Keratinocyte (primary cell): ENCODE measurements around the gene USP10. TPM values are rescaled to one million over a fixed set of nuclear protein-coding genes. Genes with fewer than 3 reads are reported as not detected.

Experiments
- DNase-seq: peaks from one replicate; pipeline ENCODE4 v3.0.0-alpha.2; 2011; ENCODE audit warnings: low read depth, missing footprints, low spot score
- FAIRE-seq: peaks from 2 replicates; lab custom pipeline; 2011; peaks lifted over from hg19 to GRCh38; lab: Jason Lieb, UNC
- H2AFZ ChIP-seq: 2 replicates; pipeline ENCODE4 v1.6.0; 2012; ENCODE audit warnings: low read length, control low read depth, inconsistent platforms; ENCODE audit not compliant: control insufficient read depth
- H3K27ac ChIP-seq: 2 replicates; pipeline ENCODE4 v1.5.1; 2011; ENCODE audit warnings: low read length; ENCODE audit not compliant: control insufficient read depth, insufficient read depth
- H3K27me3 ChIP-seq: 3 replicates; pipeline ENCODE4 v1.6.0; 2011; ENCODE audit warnings: low read length; ENCODE audit not compliant: control insufficient read depth, insufficient read depth; ENCODE audit errors: extremely low read depth
- H3K36me3 ChIP-seq, 2 experiments: 2 replicates in 1 of 2; 3 replicates in 1 of 2; pipeline ENCODE4 v1.5.1; 2011; ENCODE audit warnings: low read length in 2 of 2, mild to moderate bottlenecking in 1 of 2; ENCODE audit not compliant: control insufficient read depth in 2 of 2, insufficient read depth in 2 of 2; ENCODE audit errors: extremely low read depth in 1 of 2
- H3K4me1 ChIP-seq: 3 replicates; pipeline ENCODE4 v1.5.1; 2011; ENCODE audit warnings: low read length; ENCODE audit not compliant: control insufficient read depth, insufficient read depth; ENCODE audit errors: extremely low read depth
- H3K4me2 ChIP-seq: 3 replicates; pipeline ENCODE4 v1.6.0; 2011; ENCODE audit warnings: low read depth, low read length; ENCODE audit not compliant: control insufficient read depth, insufficient read depth; ENCODE audit errors: extremely low read depth
- H3K4me3 ChIP-seq, 3 experiments: fragments of 200-600 bp in 1 of 3; sonication (generic) in 1 of 3; 2 replicates in 2 of 3; 3 replicates in 1 of 3; pipeline ENCODE4 v1.5.1; 2011 to 2016; ENCODE audit warnings: low read length in 3 of 3, mild to moderate bottlenecking in 3 of 3, control low read depth in 2 of 3, inconsistent platforms in 1 of 3, low read depth in 1 of 3, mixed read lengths in 1 of 3, mixed run types in 1 of 3, moderate library complexity in 1 of 3; ENCODE audit not compliant: control insufficient read depth in 2 of 3, insufficient read depth in 2 of 3; ENCODE audit errors: extremely low read depth in 1 of 3
- H3K79me2 ChIP-seq: 2 replicates; pipeline ENCODE4 v1.6.0; 2012; ENCODE audit warnings: low read length; ENCODE audit not compliant: control insufficient read depth, insufficient read depth
- H3K9ac ChIP-seq: 3 replicates; pipeline ENCODE4 v1.6.0; 2011; ENCODE audit warnings: low read length; ENCODE audit not compliant: control insufficient read depth, insufficient read depth; ENCODE audit errors: extremely low read depth
- H3K9me1 ChIP-seq: 3 replicates; pipeline ENCODE4 v1.6.0; 2011; ENCODE audit warnings: low read length; ENCODE audit not compliant: control insufficient read depth, insufficient read depth; ENCODE audit errors: extremely low read depth
- H3K9me3 ChIP-seq: 2 replicates; pipeline ENCODE4 v1.5.1; 2012; ENCODE audit warnings: low read depth, low read length; ENCODE audit not compliant: control insufficient read depth
- H4K20me1 ChIP-seq: 3 replicates; pipeline ENCODE4 v1.6.0; 2011; ENCODE audit warnings: low read length; ENCODE audit not compliant: control insufficient read depth, insufficient read depth; ENCODE audit errors: extremely low read depth
- EZH2 ChIP-seq: IDR thresholded peaks from one replicate; pipeline ENCODE4 v1.6.1; 2012; ENCODE audit warnings: inconsistent platforms, mild to moderate bottlenecking, low read length, moderate library complexity
- dilution Hi-C: fragments of 300-500 bp; cut with MboI; formaldehyde crosslinking; loops from one replicate; pipeline ENCODE4 v1.7.0; 2020; ENCODE audit warnings: low sequenced_read_pairs; ENCODE audit not compliant: extremely low pct_ligation_motif_present
- polyA plus RNA-seq, 5 experiments: library from polyadenylated mRNA; depleted of rRNA in 3 of 5; stranded (reverse) in 3 of 5; stranded (forward) in 1 of 5; unstranded in 1 of 5; fragments of >200 nt; gene quantifications; 1 replicate in 1 of 5; 2 replicates in 3 of 5; 3 replicates in 1 of 5; pipeline versions ENCODE4 v1.2.1 to v1.2.3, GENCODE V29; 2011 to 2012; ENCODE audit warnings: missing spikeins in 2 of 5, low read depth in 1 of 5, low replicate concordance in 1 of 5
- TF ChIP-seq, protein P1 (sequence below), 3 experiments: IDR thresholded peaks in 1 of 3; conservative IDR thresholded peaks in 1 of 3; optimal IDR thresholded peaks in 1 of 3; 2 replicates in 2 of 3; 3 replicates in 1 of 3; pipeline versions ENCODE3 to v1.5.1; 2011; ENCODE audit warnings: low read length in 3 of 3, mild to moderate bottlenecking in 3 of 3, moderate library complexity in 2 of 3, control low read depth in 1 of 3, inconsistent platforms in 1 of 3; ENCODE audit not compliant: insufficient read depth in 2 of 3; ENCODE audit errors: extremely low read depth in 1 of 3

USP10 gene
- polyA plus RNA-seq, 1 donor (not counting 4 experiments of a cell fraction or from before 2014, with no cell fraction given), result 92.0 TPM

DNA sequence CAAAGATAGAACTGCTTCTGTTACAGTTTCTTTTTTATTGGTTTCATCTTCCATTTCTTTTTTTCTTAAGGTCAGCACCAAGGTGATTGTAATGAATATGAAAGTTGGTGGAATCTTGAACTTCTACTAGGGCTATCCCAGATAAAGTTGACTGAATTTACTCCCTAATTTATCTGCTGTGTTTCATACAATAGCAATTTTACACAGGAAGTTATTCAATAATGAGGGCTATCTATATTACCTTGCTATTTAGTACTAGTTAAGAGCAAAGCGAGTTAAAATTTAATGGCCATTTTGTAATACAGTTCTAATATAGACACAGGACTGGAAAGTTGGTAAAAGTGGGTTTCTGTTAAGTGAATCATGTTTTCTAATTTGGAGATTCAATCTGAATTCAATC is 24.1 kb downstream of the USP10 start:
- H3K4me1 ChIP-seq, result peaks cover 38% of the 10 kb centered on the region
- no peaks in the 10 kb centered on the region for H3K27me3 ChIP-seq
- peaks cover 98% of the 10 kb centered on the region for H3K79me2 ChIP-seq
- dilution Hi-C loops, result no loop called here
- peaks cover 21% of the 10 kb centered on the region for H4K20me1 ChIP-seq
- DNase-seq (no peak), FAIRE-seq (no peak)
- no peak overlapping the region for H3K27ac ChIP-seq
- no peaks in the 10 kb centered on the region for H3K9me3 ChIP-seq
- no peak overlapping the region for H3K4me2 ChIP-seq
- no peak overlapping the region for H3K4me3 ChIP-seq
- no peak overlapping the region for H2AFZ ChIP-seq
- TF ChIP-seq, protein P1, sequence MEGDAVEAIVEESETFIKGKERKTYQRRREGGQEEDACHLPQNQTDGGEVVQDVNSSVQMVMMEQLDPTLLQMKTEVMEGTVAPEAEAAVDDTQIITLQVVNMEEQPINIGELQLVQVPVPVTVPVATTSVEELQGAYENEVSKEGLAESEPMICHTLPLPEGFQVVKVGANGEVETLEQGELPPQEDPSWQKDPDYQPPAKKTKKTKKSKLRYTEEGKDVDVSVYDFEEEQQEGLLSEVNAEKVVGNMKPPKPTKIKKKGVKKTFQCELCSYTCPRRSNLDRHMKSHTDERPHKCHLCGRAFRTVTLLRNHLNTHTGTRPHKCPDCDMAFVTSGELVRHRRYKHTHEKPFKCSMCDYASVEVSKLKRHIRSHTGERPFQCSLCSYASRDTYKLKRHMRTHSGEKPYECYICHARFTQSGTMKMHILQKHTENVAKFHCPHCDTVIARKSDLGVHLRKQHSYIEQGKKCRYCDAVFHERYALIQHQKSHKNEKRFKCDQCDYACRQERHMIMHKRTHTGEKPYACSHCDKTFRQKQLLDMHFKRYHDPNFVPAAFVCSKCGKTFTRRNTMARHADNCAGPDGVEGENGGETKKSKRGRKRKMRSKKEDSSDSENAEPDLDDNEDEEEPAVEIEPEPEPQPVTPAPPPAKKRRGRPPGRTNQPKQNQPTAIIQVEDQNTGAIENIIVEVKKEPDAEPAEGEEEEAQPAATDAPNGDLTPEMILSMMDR (optimal IDR thresholded peaks at IDR 0.05 in 1 of 3, IDR thresholded peaks at IDR 0.05 in 1 of 3, conservative IDR thresholded peaks at IDR 0.05 in 1 of 3; ENCODE audit: extremely low read depth in 1 of 3, insufficient read depth in 2 of 3, low read length in 3 of 3), result no peak
- TF ChIP-seq EZH2, result no peak
- H3K36me3 ChIP-seq, result peaks cover 1 to 4% of the 10 kb centered on the region in 2 experiments
- H3K9ac ChIP-seq, result no peak overlapping the region
- H3K9me1 ChIP-seq, result peaks cover 2% of the 10 kb centered on the region

DNA sequence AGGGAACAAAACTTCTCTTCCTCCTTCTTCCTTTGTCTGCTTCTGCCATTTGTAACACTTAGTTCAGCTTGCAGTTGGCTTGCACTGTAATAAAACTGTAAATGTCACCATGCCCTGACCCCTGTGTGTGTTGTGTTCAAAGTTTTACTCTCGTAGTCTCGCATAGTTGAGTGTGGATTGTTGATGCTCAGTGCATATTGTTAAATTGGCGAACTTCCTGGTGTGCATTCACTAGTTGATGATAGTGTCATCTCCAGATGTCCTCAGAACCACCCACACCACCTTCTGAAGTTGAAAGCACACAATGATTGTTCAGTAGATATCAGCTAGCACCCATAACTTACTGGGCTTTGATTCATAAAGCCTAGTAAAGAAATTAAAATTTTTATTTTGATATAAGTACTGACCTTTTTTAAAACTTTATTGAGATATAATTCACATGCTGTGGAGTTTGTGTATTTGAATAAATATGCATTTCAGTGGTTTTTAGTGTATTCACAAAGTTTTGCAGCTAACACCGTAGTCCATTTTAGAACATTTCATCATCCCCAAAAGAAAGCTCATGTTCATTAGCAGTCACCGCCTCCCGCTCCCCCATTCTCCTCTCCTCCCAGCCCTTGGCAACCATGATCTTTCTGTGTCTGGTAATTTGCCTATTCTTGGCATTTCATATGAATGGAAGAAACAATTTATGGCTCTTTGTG is 25.0 kb downstream of the USP10 start:
- H3K79me2 ChIP-seq, result peaks cover 98% of the 10 kb centered on the region
- peaks cover 38% of the 10 kb centered on the region for H3K4me1 ChIP-seq
- DNase-seq, result no peak
- H4K20me1 ChIP-seq, result peaks cover 21% of the 10 kb centered on the region
- H3K9ac ChIP-seq, result no peak overlapping the region
- H3K27ac ChIP-seq, result no peak overlapping the region
- H2AFZ ChIP-seq, result no peak overlapping the region
- H3K36me3 ChIP-seq, result peaks cover 1 to 7% of the 10 kb centered on the region in 2 experiments
- TF ChIP-seq EZH2, result no peak
- TF ChIP-seq, protein P1 (optimal IDR thresholded peaks at IDR 0.05 in 1 of 3, IDR thresholded peaks at IDR 0.05 in 1 of 3, conservative IDR thresholded peaks at IDR 0.05 in 1 of 3; ENCODE audit: extremely low read depth in 1 of 3, insufficient read depth in 2 of 3, low read length in 3 of 3), result no peak
- no peak overlapping the region for H3K4me3 ChIP-seq
- peaks cover 2% of the 10 kb centered on the region for H3K9me1 ChIP-seq
- H3K9me3 ChIP-seq, result no peaks in the 10 kb centered on the region
- dilution Hi-C loops, result no loop called here
- no peaks in the 10 kb centered on the region for H3K27me3 ChIP-seq
- H3K4me2 ChIP-seq, result no peak overlapping the region
- no peak for FAIRE-seq
